HepG2 (cell line): ENCODE data around the gene NFATC3. TPM values are rescaled to one million over a fixed set of nuclear protein-coding genes. Genes with fewer than 3 reads are reported as not detected.
A peak's percentile ranks its signal among the peaks of the same experiment; 100 is the strongest.

Source experiments
- BHLHE40 ChIP-seq: IDR thresholded peaks from 2 replicates; pipeline ENCODE4 v1.6.1; 2011; ENCODE audit warnings: low read length, improper control_type of control experiment
- KDM3A ChIP-seq: IDR thresholded peaks from 2 replicates; pipeline ENCODE4 v1.6.1; 2018; ENCODE audit warnings: low read depth, missing compliant biosample characterization
- KLF9 ChIP-seq: IDR thresholded peaks from 2 replicates; pipeline ENCODE4 v1.6.1; 2016; ENCODE audit warnings: low read depth
- MAZ ChIP-seq, 2 experiments: sonication (generic) in 1 of 2; formaldehyde crosslinking in 1 of 2; IDR thresholded peaks; 2 replicates each; pipeline versions ENCODE4 v1.5.0 to v1.6.1; 2012 to 2020; ENCODE audit warnings: low read depth in 2 of 2, mild to moderate bottlenecking in 2 of 2, borderline replicate concordance in 1 of 2, improper control_type of control experiment in 1 of 2, low read length in 1 of 2, missing genetic modification reagents in 1 of 2, moderate library complexity in 1 of 2
- REST ChIP-seq, 2 experiments: IDR thresholded peaks; 2 replicates each; pipeline ENCODE4 v1.6.1; 2011 to 2012; ENCODE audit warnings: low read length in 2 of 2, borderline replicate concordance in 1 of 2, low read depth in 1 of 2, mild to moderate bottlenecking in 1 of 2, moderate library complexity in 1 of 2
- REXO4 ChIP-seq: sonication (generic); formaldehyde crosslinking; IDR thresholded peaks from 2 replicates; pipeline ENCODE4 v1.8.0; 2022; ENCODE audit warnings: missing genetic modification reagents, mild to moderate bottlenecking, borderline replicate concordance
- SAFB2 ChIP-seq: sonication (generic); formaldehyde crosslinking; IDR thresholded peaks from 2 replicates; pipeline ENCODE4 v1.5.1; 2020; ENCODE audit warnings: missing genetic modification reagents, low read depth, mild to moderate bottlenecking, borderline replicate concordance
- SKI ChIP-seq: fragments of 450-650 bp; IDR thresholded peaks from one replicate; pipeline ENCODE4 v1.6.1; 2018; ENCODE audit warnings: mild to moderate bottlenecking; ENCODE audit not compliant: partially characterized antibody
- TAF1 ChIP-seq: sonication (generic); formaldehyde crosslinking; IDR thresholded peaks from 2 replicates; pipeline ENCODE4 v1.4.0; 2020; ENCODE audit warnings: missing genetic modification reagents
- ZNF138 ChIP-seq: sonication (generic); formaldehyde crosslinking; IDR thresholded peaks from 2 replicates; pipeline ENCODE4 v1.5.0; 2020; ENCODE audit warnings: mild to moderate bottlenecking, low read depth, missing genetic modification reagents
- ZNF318 ChIP-seq: sonication (generic); formaldehyde crosslinking; IDR thresholded peaks from 2 replicates; pipeline ENCODE4 v1.4.0; 2020; ENCODE audit warnings: mild to moderate bottlenecking, missing genetic modification reagents
- ZNF331 ChIP-seq: sonication (generic); formaldehyde crosslinking; IDR thresholded peaks from 2 replicates; pipeline ENCODE4 v1.4.0; 2020; ENCODE audit warnings: missing genetic modification reagents
- ZNF468 ChIP-seq: sonication (generic); formaldehyde crosslinking; IDR thresholded peaks from 2 replicates; pipeline ENCODE4 v1.8.0; 2022; ENCODE audit warnings: mild to moderate bottlenecking, moderate library complexity, missing genetic modification reagents
- ZNF557 ChIP-seq: sonication (generic); formaldehyde crosslinking; IDR thresholded peaks from 2 replicates; pipeline ENCODE4 v1.4.0; 2020; ENCODE audit warnings: missing genetic modification reagents
- ZNF572 ChIP-seq: sonication (generic); formaldehyde crosslinking; IDR thresholded peaks from 2 replicates; pipeline ENCODE4 v1.5.1; 2020; ENCODE audit warnings: mild to moderate bottlenecking, missing genetic modification reagents
- ZNF709 ChIP-seq: sonication (generic); formaldehyde crosslinking; IDR thresholded peaks from 2 replicates; pipeline ENCODE4 v1.5.0; 2020; ENCODE audit warnings: mild to moderate bottlenecking, missing genetic modification reagents
- ZSCAN9 ChIP-seq: IDR thresholded peaks from 2 replicates; pipeline ENCODE4 v1.6.1; 2016; ENCODE audit warnings: borderline replicate concordance
- polyA plus RNA-seq, 8 experiments: library from polyadenylated mRNA; depleted of rRNA in 3 of 8; stranded (reverse) in 7 of 8; unstranded in 1 of 8; fragments of >200 nt; fragmentation: Illumina TruSeq in 4 of 8; extraction: Trizol in 4 of 8; gene quantifications; 2 replicates each; pipeline versions ENCODE4 v1.2.1 to v1.2.3, GENCODE V29; 2011 to 2016; ENCODE audit warnings: low read depth in 4 of 8, missing spikeins in 1 of 8, mixed read lengths in 1 of 8; ENCODE audit not compliant: insufficient read depth in 1 of 8
- total RNA-seq, 5 experiments: library from RNA; depleted of rRNA; stranded (reverse); fragments of >200 nt; fragmentation: Illumina TruSeq; extraction: Trizol; gene quantifications; 2 replicates each; pipeline ENCODE4 v1.2.3, GENCODE V29; 2016; ENCODE audit warnings: low read depth in 1 of 5

The NFATC3 gene
- total and polyA plus RNA-seq, 2 of the 13 experiments (the other 11 are each of a cell fraction or from before 2014, with no cell fraction given), result 52.6 to 62.7 TPM

GRCh38 chr16:68265078-68265920 is 180.1 kb downstream of the NFATC3 start (continued):
- TF ChIP-seq REST (IDR thresholded peaks at IDR 0.05; ENCODE audit: borderline replicate concordance in 1 of 2, low read depth in 1 of 2, low read length in 2 of 2) (peak in 1 of 2 experiments; percentile 45; a peak in 2 of 4 replicates), KLF9 (CRISPR knock-in tag) (peak; percentile 73; the same call in 1 of the 2 replicates), SKI (peak; percentile 89), ZNF318 (CRISPR knock-in tag) (no peak), TAF1 (CRISPR knock-in tag) (peak; percentile 42; the same call in 1 of the 2 replicates), ZSCAN9 (CRISPR knock-in tag) (0 out of 2 replicates have a peak, but pooled peaks have one; percentile 68), ZNF138 (CRISPR knock-in tag) (no peak), REXO4 (CRISPR knock-in tag) (no peak), ZNF468 (CRISPR knock-in tag) (no peak), ZNF557 (0 out of 2 replicates have a peak, but pooled peaks have one; percentile 23), BHLHE40 (peak; percentile 92), ZNF331 (CRISPR knock-in tag) (peak; percentile 87; the same call in 1 of the 2 replicates), MAZ (IDR thresholded peaks at IDR 0.05; ENCODE audit: borderline replicate concordance, low read depth, low read length) (0 out of 2 replicates have a peak, but pooled peaks have one; percentile 47), MAZ (CRISPR knock-in tag; IDR thresholded peaks at IDR 0.05; ENCODE audit: low read depth) (peak; percentile 26; the same call in 1 of the 2 replicates), SAFB2 (CRISPR knock-in tag) (no peak), ZNF572 (no peak), KDM3A (CRISPR knock-in tag) (no peak), ZNF709 (CRISPR knock-in tag) (no peak)
